Ishikawa (cell line): ENCODE data around the gene KRT85.

Experiments
- CEBPB ChIP-seq: IDR thresholded peaks from 2 replicates; pipeline ENCODE4 v1.6.1; 2012
- CREB1 ChIP-seq: IDR thresholded peaks from 2 replicates; pipeline ENCODE4 v1.6.1; 2012; ENCODE audit warnings: low read depth
- EGR1 ChIP-seq: IDR thresholded peaks from 2 replicates; pipeline ENCODE4 v1.6.1; 2012
- EP300 ChIP-seq: IDR thresholded peaks from 2 replicates; pipeline ENCODE4 v1.6.1; 2012; ENCODE audit warnings: borderline replicate concordance
- FOXM1 ChIP-seq: IDR thresholded peaks from 2 replicates; pipeline ENCODE4 v1.6.1; 2012; ENCODE audit warnings: low read depth, borderline replicate concordance
- MAX ChIP-seq: IDR thresholded peaks from 2 replicates; pipeline ENCODE4 v1.6.1; 2012
- NFIC ChIP-seq: IDR thresholded peaks from 2 replicates; pipeline ENCODE4 v1.6.1; 2012
- RAD21 ChIP-seq: IDR thresholded peaks from 2 replicates; pipeline ENCODE4 v1.6.1; 2012; ENCODE audit warnings: low read depth
- TAF1 ChIP-seq: IDR thresholded peaks from 2 replicates; pipeline ENCODE4 v1.6.1; 2012; ENCODE audit warnings: low read depth, mild to moderate bottlenecking
- TCF12 ChIP-seq: IDR thresholded peaks from 2 replicates; pipeline ENCODE4 v1.6.1; 2012; ENCODE audit warnings: low read depth
- TEAD4 ChIP-seq: IDR thresholded peaks from 2 replicates; pipeline ENCODE4 v1.6.1; 2012
- USF1 ChIP-seq: IDR thresholded peaks from 2 replicates; pipeline ENCODE4 v1.6.1; 2012
- YY1 ChIP-seq: IDR thresholded peaks from 2 replicates; pipeline ENCODE4 v1.6.1; 2012; ENCODE audit warnings: low read depth
- ZBTB7A ChIP-seq: IDR thresholded peaks from 2 replicates; pipeline ENCODE4 v1.6.1; 2012; ENCODE audit warnings: low read depth
- TF ChIP-seq, protein P1 (sequence below): IDR thresholded peaks from 2 replicates; pipeline ENCODE4 v1.6.1; 2012; ENCODE audit warnings: low read depth, mild to moderate bottlenecking

KRT85 gene

DNA sequence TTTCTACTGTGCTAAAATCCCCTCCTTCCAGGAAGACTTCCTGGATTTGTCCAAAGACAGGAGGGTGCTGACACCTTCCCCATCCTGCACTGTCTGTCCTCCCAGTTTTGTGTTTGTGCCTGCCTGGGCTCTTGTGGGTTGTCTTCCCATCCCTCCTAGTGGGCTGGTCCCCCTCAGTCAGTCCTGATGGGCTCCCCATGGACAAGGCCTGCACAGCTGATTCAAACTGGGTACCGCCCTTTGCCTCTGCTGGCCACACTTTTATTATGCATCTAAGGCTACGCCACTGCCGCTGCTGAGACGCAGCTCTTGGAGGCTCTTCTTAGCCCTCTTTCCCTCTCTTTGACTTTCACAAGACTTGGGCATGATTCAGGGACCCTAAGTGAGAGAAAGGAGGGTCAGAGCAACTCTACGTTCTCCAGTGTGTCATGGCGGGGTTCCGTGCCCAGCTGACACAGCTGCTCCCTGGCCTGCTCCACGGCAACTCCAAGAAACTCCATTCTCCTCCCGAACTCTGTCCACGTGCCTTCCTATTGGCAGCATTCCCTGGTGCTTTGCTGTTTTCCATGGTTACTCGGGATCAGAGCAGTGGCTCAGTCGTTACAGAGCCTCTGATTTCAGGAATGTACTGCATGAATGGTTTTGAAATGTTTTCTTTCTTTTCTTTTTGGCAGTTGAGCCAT, 3.8 kb upstream of the KRT85 start:
- TF ChIP-seq MAX (peak; percentile 87), TCF12 (no peak), TEAD4 (peak; percentile 50), EP300 (no peak; the same call in 1 of the 2 replicates), ZBTB7A (no peak), CEBPB (no peak), RAD21 (no peak), FOXM1 (no peak), CREB1 (no peak), USF1 (peak; percentile 88), NFIC (peak; percentile 73)

DNA sequence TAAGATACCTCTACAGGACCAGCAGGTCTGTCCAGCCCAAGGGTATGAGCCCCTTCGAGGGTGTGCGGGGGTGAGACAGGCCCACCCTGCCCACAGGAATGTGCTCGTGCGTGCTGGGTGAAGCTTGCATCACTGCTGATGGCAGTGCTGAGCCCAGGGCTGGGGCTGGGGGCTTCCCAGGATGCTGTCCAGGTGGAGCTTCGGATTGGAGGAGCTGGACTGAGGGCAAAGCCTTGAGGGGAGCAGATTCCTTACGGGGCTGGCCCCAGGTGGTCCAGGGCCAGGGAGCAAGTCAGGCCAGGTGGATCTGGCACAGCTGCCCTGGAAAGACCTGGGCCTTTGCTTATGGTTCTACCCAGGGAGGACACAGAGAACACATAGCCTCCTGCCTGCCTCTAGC, 2.5 kb upstream of the KRT85 start:
- no peak for TF ChIP-seq USF1
- TF ChIP-seq FOXM1: no peak
- no peak for TF ChIP-seq ZBTB7A
- TF ChIP-seq EGR1: no peak
- no peak for TF ChIP-seq NFIC
- TF ChIP-seq EP300: no peak
- no peak for TF ChIP-seq CEBPB
- no peak for TF ChIP-seq YY1
- no peak for TF ChIP-seq TCF12
- no peak for TF ChIP-seq CREB1

GRCh38 chr12:52369211-52369610, 1.9 kb upstream of the KRT85 start:
- no peak for TF ChIP-seq ZBTB7A
- TF ChIP-seq USF1: no peak
- no peak for TF ChIP-seq TEAD4
- TF ChIP-seq, protein P1, sequence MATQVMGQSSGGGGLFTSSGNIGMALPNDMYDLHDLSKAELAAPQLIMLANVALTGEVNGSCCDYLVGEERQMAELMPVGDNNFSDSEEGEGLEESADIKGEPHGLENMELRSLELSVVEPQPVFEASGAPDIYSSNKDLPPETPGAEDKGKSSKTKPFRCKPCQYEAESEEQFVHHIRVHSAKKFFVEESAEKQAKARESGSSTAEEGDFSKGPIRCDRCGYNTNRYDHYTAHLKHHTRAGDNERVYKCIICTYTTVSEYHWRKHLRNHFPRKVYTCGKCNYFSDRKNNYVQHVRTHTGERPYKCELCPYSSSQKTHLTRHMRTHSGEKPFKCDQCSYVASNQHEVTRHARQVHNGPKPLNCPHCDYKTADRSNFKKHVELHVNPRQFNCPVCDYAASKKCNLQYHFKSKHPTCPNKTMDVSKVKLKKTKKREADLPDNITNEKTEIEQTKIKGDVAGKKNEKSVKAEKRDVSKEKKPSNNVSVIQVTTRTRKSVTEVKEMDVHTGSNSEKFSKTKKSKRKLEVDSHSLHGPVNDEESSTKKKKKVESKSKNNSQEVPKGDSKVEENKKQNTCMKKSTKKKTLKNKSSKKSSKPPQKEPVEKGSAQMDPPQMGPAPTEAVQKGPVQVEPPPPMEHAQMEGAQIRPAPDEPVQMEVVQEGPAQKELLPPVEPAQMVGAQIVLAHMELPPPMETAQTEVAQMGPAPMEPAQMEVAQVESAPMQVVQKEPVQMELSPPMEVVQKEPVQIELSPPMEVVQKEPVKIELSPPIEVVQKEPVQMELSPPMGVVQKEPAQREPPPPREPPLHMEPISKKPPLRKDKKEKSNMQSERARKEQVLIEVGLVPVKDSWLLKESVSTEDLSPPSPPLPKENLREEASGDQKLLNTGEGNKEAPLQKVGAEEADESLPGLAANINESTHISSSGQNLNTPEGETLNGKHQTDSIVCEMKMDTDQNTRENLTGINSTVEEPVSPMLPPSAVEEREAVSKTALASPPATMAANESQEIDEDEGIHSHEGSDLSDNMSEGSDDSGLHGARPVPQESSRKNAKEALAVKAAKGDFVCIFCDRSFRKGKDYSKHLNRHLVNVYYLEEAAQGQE: no peak
- TF ChIP-seq CEBPB: no peak
- no peak for TF ChIP-seq EP300
- no peak for TF ChIP-seq YY1

DNA sequence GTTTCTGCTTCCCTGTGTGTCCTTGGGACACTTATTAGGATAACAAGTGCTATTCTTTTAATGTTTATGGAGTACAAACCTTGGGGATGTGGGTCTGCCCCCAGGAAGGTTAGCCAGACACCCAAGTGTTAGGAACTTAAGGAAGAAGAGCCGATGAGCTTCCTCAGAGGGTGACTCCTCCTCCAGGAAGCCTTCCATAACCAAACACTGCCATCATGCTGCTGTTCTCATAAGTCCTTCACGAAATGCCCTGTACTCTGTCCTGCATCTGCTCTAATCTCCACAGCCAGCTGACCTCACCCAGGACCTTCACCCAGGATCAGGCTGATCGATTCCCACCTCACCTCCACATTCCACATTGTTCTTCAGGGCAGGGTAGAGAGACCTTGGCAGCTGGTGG, 1.2 kb upstream of the KRT85 start:
- TF ChIP-seq USF1 (no peak), TAF1 (no peak), EGR1 (no peak), TCF12 (no peak), EP300 (no peak), NFIC (no peak), TEAD4 (no peak)
- TF ChIP-seq, protein P1: no peak

- TF ChIP-seq EP300 (no peak), TCF12 (no peak), CREB1 (no peak), EGR1 (no peak), MAX (no peak), NFIC (no peak), CEBPB (no peak), FOXM1 (no peak), RAD21 (no peak), USF1 (no peak), TEAD4 (no peak), YY1 (no peak)
- TF ChIP-seq, protein P1: no peak
Measured at GRCh38 chr12:52367876-52368275, 595 bp upstream of the KRT85 start.
